BJ (cell line): ENCODE data around the gene ACOX1. TPM values are rescaled to one million over a fixed set of nuclear protein-coding genes. Genes with fewer than 3 reads are reported as not detected.

Source experiments
- CTCF ChIA-PET: fragments of 350-600 bp; formaldehyde crosslinking; extraction: SDS; loops from one replicate; lab custom pipeline; 2021; ENCODE audit warnings: antibody characterized with exemption, inconsistent platforms; lab: Yijun Ruan, JAX
- POLR2A ChIA-PET: fragments of 300-600 bp; sonication (Branson Sonifier 250); formaldehyde crosslinking; extraction: SDS; loops from one replicate; lab custom pipeline; 2021; ENCODE audit warnings: antibody characterized with exemption; lab: Charles Lee
- DNase-seq: peaks from one replicate; pipeline ENCODE4 v3.0.0-alpha.2; 2011; ENCODE audit warnings: low read depth
- H3K27me3 ChIP-seq: 2 replicates; pipeline ENCODE4 v1.6.0; 2011; ENCODE audit warnings: low read length; ENCODE audit not compliant: control insufficient read depth, insufficient read depth
- H3K36me3 ChIP-seq: 2 replicates; pipeline ENCODE4 v1.5.1; 2011; ENCODE audit warnings: low read length; ENCODE audit not compliant: control insufficient read depth, insufficient read depth
- H3K4me3 ChIP-seq: 2 replicates; pipeline ENCODE4 v1.5.1; 2011; ENCODE audit warnings: low read depth, mild to moderate bottlenecking, control low read depth, low read length
- polyA plus RNA-seq: library from polyadenylated mRNA; depleted of rRNA; stranded (reverse); fragments of >200 nt; gene quantifications from 2 replicates; pipeline ENCODE4 v1.2.3, GENCODE V29; 2011
- TF ChIP-seq, protein P1 (sequence below): IDR thresholded peaks from 2 replicates; pipeline ENCODE4 v1.5.1; 2011; ENCODE audit warnings: low read depth, mild to moderate bottlenecking, control low read depth, inconsistent platforms, low read length, moderate library complexity; ENCODE audit not compliant: insufficient read depth

Gene ACOX1
- polyA plus RNA-seq, 1 experiment: 33.6 TPM

DNA sequence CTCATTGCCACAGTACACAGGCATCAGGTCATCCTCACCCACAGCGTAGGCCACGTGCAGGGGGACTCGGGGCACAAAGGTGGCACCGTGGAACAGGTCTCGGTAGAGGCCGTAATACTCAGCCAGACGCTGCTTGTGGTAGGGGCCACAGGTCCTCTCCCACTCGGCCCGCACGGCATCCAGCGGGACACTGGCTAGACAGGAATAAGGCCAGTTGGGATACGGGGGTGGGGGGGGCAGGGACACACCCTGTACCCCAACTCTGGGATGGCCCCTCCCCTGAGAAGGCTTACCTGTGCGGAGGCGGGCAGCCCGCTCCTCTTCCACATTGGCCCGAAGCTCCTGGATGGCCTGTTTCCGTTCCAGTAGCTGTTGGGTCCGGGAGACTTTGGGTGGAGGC, 77.2 kb downstream of the ACOX1 start:
- POLR2A ChIA-PET: no interaction called here

DNA sequence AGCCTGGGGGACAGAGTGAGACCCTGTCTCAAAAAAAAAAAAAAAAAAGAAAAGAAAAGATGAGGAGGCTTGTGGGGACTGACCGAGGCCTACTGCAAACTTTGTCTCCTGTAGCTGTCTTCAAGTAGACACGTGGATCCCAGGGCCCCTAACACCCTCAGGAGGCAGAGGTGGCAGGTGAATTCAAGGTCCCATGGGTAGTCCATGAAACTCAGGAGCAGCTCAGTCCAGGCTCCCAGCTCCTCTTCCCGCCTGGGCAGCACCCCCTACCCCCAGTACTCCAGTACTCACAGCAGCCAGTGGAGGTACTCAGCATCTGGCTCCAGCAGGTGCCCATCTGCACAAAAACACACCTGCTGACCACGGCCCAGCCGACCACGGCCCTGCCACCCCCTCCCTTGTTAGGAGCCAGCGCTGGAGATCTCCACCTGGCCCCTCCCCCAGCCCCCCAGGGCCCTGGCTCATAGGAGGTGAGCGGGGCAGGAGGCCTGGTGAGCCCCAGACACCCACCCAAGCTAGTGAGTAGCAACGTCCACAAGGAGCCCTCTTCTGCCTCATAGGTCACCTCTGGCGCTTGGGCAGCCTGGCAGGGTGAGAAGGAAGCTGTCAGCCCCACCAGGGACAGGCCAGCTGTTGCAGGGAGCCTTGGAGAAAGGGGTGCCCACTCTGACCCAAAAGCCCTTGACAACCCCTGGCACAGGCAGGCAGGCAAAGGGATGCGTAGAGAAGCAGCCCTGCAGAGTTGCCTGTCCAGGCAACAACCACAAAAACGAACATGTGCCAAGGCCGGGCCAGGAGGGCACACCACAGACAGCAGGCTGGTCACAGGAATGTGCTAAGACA, 78.1 kb downstream of the ACOX1 start:
- POLR2A ChIA-PET: no interaction called here
- Histone ChIP-seq H3K36me3 (peaks cover 30% of the 10 kb centered on the region), H3K4me3 (no peak overlapping the region), H3K27me3 (no peaks in the 10 kb centered on the region)
- TF ChIP-seq, protein P1, sequence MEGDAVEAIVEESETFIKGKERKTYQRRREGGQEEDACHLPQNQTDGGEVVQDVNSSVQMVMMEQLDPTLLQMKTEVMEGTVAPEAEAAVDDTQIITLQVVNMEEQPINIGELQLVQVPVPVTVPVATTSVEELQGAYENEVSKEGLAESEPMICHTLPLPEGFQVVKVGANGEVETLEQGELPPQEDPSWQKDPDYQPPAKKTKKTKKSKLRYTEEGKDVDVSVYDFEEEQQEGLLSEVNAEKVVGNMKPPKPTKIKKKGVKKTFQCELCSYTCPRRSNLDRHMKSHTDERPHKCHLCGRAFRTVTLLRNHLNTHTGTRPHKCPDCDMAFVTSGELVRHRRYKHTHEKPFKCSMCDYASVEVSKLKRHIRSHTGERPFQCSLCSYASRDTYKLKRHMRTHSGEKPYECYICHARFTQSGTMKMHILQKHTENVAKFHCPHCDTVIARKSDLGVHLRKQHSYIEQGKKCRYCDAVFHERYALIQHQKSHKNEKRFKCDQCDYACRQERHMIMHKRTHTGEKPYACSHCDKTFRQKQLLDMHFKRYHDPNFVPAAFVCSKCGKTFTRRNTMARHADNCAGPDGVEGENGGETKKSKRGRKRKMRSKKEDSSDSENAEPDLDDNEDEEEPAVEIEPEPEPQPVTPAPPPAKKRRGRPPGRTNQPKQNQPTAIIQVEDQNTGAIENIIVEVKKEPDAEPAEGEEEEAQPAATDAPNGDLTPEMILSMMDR: no peak
- CTCF ChIA-PET: interaction anchor here (1.5 kb wide), 1 partner anchor 104 kb away, joined by 4 read pairs; no protein-coding TSS in a partner anchor
- DNase-seq: no peak

More for the DNA sequence above, 77.2 kb downstream of the ACOX1 start:
- peaks cover 30% of the 10 kb centered on the region for H3K36me3 ChIP-seq
- DNase-seq: no peak
- no peaks in the 10 kb centered on the region for H3K27me3 ChIP-seq
- TF ChIP-seq, protein P1: no peak
- no peak overlapping the region for H3K4me3 ChIP-seq
- CTCF ChIA-PET: interaction anchor here (0.6 to 12.0 kb wide), 3 partner anchors 11 to 104 kb away, joined by 3 to 264 read pairs (median 4); partner anchors contain the start of genes CDK3 and WBP2

DNA sequence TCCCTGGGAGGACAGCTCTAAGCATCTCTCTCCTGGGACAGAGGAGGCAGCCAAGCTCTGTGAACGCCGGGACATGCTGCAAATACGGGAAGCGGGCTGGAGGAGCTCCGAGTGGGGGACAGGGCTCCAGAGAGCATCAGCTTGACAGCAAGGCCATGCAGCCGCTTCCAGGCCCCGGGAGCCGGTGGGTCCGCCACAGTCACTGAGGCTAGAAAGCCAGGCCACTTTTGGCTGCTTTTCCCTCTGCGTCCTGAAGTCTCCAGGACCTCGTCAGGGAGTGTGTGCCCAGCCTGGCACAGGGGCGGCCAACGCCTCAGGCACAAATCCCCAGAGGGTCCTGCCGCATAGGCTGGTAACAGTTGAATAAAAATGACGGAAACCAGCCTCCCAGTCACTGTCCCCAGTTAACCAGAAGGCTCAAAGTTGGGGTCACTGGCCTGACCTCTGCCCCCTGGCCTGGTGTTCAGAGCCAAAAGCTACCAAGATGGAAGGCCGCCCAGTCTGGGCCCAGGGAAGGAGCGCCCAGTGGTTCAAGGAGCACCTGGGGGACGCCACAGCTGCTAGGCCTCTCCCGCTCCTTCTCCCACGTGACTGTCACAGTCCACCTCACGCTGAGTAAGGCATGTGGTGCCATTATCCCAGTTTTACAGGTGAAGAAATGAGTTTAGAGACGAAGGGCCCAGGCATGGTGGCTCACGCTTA, 79.0 kb downstream of the ACOX1 start:
- TF ChIP-seq, protein P1: no peak
- POLR2A ChIA-PET: no interaction called here
- Histone ChIP-seq H3K4me3 (no peak overlapping the region), H3K36me3 (peaks cover 30% of the 10 kb centered on the region), H3K27me3 (no peaks in the 10 kb centered on the region)
- DNase-seq: no peak
- CTCF ChIA-PET: interaction anchor here (1.1 to 6.9 kb wide), 4 partner anchors 23 to 146 kb away, joined by 3 to 58 read pairs (median 9); partner anchors contain the start of genes GALK1 and TRIM47

DNA sequence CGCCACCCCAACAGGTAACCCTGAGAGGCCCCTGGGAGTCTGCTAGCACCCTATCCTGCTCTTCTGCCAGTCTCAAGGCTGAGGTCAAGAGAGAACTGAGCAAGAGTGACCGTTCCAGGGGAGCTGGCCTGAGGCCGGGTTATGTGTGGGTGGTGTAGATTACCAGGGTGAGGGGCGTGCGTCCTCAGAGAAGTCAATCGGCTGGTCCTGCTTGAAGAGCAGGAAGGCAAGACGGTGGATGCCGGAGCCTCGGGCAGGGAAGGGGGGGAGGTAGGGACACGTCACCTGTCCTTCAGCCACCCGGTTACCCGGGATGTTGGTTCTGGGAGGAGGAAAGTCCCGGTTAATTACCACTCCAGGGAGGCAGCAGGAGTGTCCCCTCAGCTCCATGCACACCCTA, 79.6 kb downstream of the ACOX1 start:
- peaks cover 30% of the 10 kb centered on the region for H3K36me3 ChIP-seq
- ChIA-PET CTCF (interaction anchor here (1.1 to 6.9 kb wide), 4 partner anchors 22 to 145 kb away, joined by 3 to 58 read pairs (median 11); partner anchors contain the start of genes GALK1 and TRIM47), POLR2A (no interaction called here)
- no peak for DNase-seq
- H3K27me3 ChIP-seq: no peaks in the 10 kb centered on the region
- TF ChIP-seq, protein P1: no peak
- no peak overlapping the region for H3K4me3 ChIP-seq

DNA sequence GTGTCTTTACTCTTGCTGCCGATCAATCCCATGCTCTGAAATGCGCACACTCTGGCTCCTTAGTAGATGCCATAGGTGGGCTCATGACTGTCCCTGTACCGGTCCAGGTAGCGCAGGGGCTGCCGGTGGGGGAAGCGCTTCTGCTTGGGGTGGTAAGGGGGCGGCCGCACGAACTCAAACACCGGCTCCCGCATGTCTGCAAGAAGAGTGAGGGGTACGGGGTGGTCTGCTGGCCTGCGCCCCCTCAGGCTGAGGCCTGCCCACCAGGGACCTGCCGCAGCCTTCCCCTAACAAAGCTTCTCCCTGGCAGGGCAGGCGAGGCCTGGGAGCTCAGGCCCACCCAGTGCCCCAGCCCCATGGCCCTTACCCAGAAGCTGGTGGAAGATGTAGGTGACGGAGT, 80.2 kb downstream of the ACOX1 start:
- ChIA-PET POLR2A (no interaction called here), CTCF (interaction anchor here (1.1 to 6.9 kb wide), 4 partner anchors 21 to 145 kb away, joined by 3 to 58 read pairs (median 11); partner anchors contain the start of genes GALK1 and TRIM47)
- Histone ChIP-seq H3K36me3 (peaks cover 30% of the 10 kb centered on the region), H3K4me3 (no peak overlapping the region), H3K27me3 (no peaks in the 10 kb centered on the region)
- TF ChIP-seq, protein P1: no peak
- DNase-seq: no peak
